ENCODE data around the gene ACTL9. TPM values are rescaled to one million over a fixed set of nuclear protein-coding genes. Genes with fewer than 3 reads are reported as not detected.
A peak's percentile ranks its signal among the peaks of the same experiment; 100 is the strongest.

Gene ACTL9
- total RNA-seq, 2 donors from 2014 or later, result not detected

- Histone ChIP-seq H3K4me3 (ENCODE audit: low read length) (no peak overlapping the region), H3K4me1 (ENCODE audit: control insufficient read depth, insufficient read depth, low read length) (no peaks in the 10 kb centered on the region), H3K36me3 (ENCODE audit: control insufficient read depth, insufficient read depth, low read length) (no peaks in the 10 kb centered on the region), H3K9me3 (ENCODE audit: control insufficient read depth, low read length) (no peaks in the 10 kb centered on the region), H3K9ac (ENCODE audit: extremely low read depth, low read length, poor library complexity, severe bottlenecking) (no peak overlapping the region), H3K27me3 (ENCODE audit: control insufficient read depth, insufficient read depth, low read length, poor library complexity, severe bottlenecking) (no peaks in the 10 kb centered on the region), H3K27ac (ENCODE audit: low read depth, low read length) (no peak overlapping the region)
- no peak for TF ChIP-seq CTCF (conservative IDR thresholded peaks at IDR 0.05)
- peaks cover 17% of the 10 kb centered on the region for H3K9me3 Mint-ChIP-seq
- no peak for DNase-seq
- H3K4me3 Mint-ChIP-seq, result no peak overlapping the region
- H3K27me3 Mint-ChIP-seq (ENCODE audit: insufficient read depth), result peaks cover 14% of the 10 kb centered on the region
- no peaks in the 10 kb centered on the region for H3K36me3 Mint-ChIP-seq (ENCODE audit: low read depth)
- H3K27ac Mint-ChIP-seq, result no peak overlapping the region
- WGBS, 2 experiments (ENCODE audit: insufficient coverage in 1 of 2, insufficient read length in 1 of 2), result 84 to 92% methylated on average over 8 to 15 of the region's 15 CpGs
- no peaks in the 10 kb centered on the region for H3K4me1 Mint-ChIP-seq
Observed at GRCh38 chr19:8688930-8689329, 9.7 kb downstream of the ACTL9 start.

DNA sequence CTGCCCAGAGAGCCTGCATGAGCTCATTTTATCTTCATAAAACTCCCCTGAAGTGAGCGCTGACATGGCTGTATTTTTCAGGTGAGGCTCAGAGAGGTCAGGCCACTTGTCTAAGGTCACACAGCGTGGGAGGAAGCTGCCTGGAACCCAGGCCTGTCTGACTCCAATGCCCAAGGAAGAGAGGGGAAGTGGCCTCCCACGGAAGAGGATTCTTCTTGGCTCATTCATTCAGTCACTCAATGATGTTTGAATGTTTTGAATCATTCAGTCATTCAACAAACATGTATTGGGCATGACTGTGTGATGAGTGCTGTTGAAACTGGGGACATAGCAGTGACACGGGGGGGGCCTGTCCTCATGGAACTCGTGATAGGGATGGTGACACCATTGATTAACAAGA, 12.0 kb downstream of the ACTL9 start:
- WGBS, 2 experiments (ENCODE audit: insufficient coverage in 1 of 2, insufficient read length in 1 of 2), result 55 to 69% methylated on average over 4 to 5 of the region's 5 CpGs

GRCh38 chr19:8684001-8684902, 14.3 kb downstream of the ACTL9 start:
- no peaks in the 10 kb centered on the region for H3K36me3 Mint-ChIP-seq (ENCODE audit: low read depth)

More for the DNA sequence above, 12.0 kb downstream of the ACTL9 start:
- no peaks in the 10 kb centered on the region for H3K36me3 Mint-ChIP-seq (ENCODE audit: low read depth)
- Histone ChIP-seq H3K27me3 (ENCODE audit: control insufficient read depth, insufficient read depth, low read length, poor library complexity, severe bottlenecking) (no peaks in the 10 kb centered on the region), H3K4me3 (ENCODE audit: low read length) (no peak overlapping the region), H3K9me3 (ENCODE audit: control insufficient read depth, low read length) (peaks cover 4% of the 10 kb centered on the region), H3K9ac (ENCODE audit: extremely low read depth, low read length, poor library complexity, severe bottlenecking) (no peak overlapping the region), H3K27ac (ENCODE audit: low read depth, low read length) (no peak overlapping the region), H3K36me3 (ENCODE audit: control insufficient read depth, insufficient read depth, low read length) (no peaks in the 10 kb centered on the region), H3K4me1 (ENCODE audit: control insufficient read depth, insufficient read depth, low read length) (no peaks in the 10 kb centered on the region)
- TF ChIP-seq CTCF (conservative IDR thresholded peaks at IDR 0.05), result no peak
- H3K9me3 Mint-ChIP-seq, result peaks cover 19% of the 10 kb centered on the region
- H3K4me3 Mint-ChIP-seq, result no peak overlapping the region
- DNase-seq, result no peak
- peaks cover 6% of the 10 kb centered on the region for H3K27me3 Mint-ChIP-seq (ENCODE audit: insufficient read depth)
- no peak overlapping the region for H3K27ac Mint-ChIP-seq
- H3K4me1 Mint-ChIP-seq, result peaks cover 2% of the 10 kb centered on the region

More at GRCh38 chr19:8684001-8684902, 14.3 kb downstream of the ACTL9 start:
- no peak overlapping the region for H3K27ac ChIP-seq (ENCODE audit: low read depth, low read length)
- peaks cover 15% of the 10 kb centered on the region for H3K9me3 Mint-ChIP-seq
- H3K4me3 Mint-ChIP-seq, result no peak overlapping the region
- H3K36me3 ChIP-seq (ENCODE audit: control insufficient read depth, insufficient read depth, low read length), result no peaks in the 10 kb centered on the region
- H3K27me3 ChIP-seq (ENCODE audit: control insufficient read depth, insufficient read depth, low read length, poor library complexity, severe bottlenecking), result no peaks in the 10 kb centered on the region
- H3K4me1 ChIP-seq (ENCODE audit: control insufficient read depth, insufficient read depth, low read length), result no peaks in the 10 kb centered on the region
- H3K9ac ChIP-seq (ENCODE audit: extremely low read depth, low read length, poor library complexity, severe bottlenecking), result no peak overlapping the region
- no peak overlapping the region for H3K4me3 ChIP-seq (ENCODE audit: low read length)
- H3K27ac Mint-ChIP-seq, result no peak overlapping the region
- peaks cover 4% of the 10 kb centered on the region for H3K9me3 ChIP-seq (ENCODE audit: control insufficient read depth, low read length)
- peaks cover 6% of the 10 kb centered on the region for H3K4me1 Mint-ChIP-seq
- peak; percentile 41 for DNase-seq
- 81 to 82% methylated on average over 9 to 19 of the region's 21 CpGs for WGBS, 2 experiments (ENCODE audit: insufficient coverage in 1 of 2, insufficient read length in 1 of 2)
- TF ChIP-seq CTCF (conservative IDR thresholded peaks at IDR 0.05), result no peak
- H3K27me3 Mint-ChIP-seq (ENCODE audit: insufficient read depth), result no peaks in the 10 kb centered on the region

Data from endodermal cell (in vitro differentiated cells).